Spleen (tissue), 11 donors: Measurements from ENCODE around the gene TMEM185A. TPM values are rescaled to one million over a fixed set of nuclear protein-coding genes. Genes with fewer than 3 reads are reported as not detected.
"Not testable (repeated sequence)": the region's sequence is repeated elsewhere in the genome, so short reads cannot be mapped to it uniquely, and the experiment has no call there.

Experiments used
- DNase-seq: peaks from one replicate; pipeline ENCODE4 v3.0.0-alpha.2; 2020
- H3K27ac ChIP-seq, 8 donors: fragments of 200-600 bp; sonication (generic) in 7 of 8; 1 replicate in 4 of 8; 2 replicates in 4 of 8; pipeline versions ENCODE4 v1.5.0 to v1.8.0; 2016 to 2021; ENCODE audit warnings: inconsistent platforms in 4 of 8, mild to moderate bottlenecking in 4 of 8, moderate library complexity in 1 of 8
- H3K27me3 ChIP-seq, 7 donors: fragments of 200-600 bp; sonication (generic) in 6 of 7; replicated peaks in 1 of 7; 1 replicate in 4 of 7; 2 replicates in 3 of 7; pipeline versions ENCODE4 v1.5.0 to v1.8.0; 2016 to 2021; ENCODE audit warnings: inconsistent platforms in 3 of 7, mild to moderate bottlenecking in 1 of 7
- H3K36me3 ChIP-seq, 6 donors: fragments of 200-600 bp; sonication (generic) in 5 of 6; 1 replicate in 4 of 6; 2 replicates in 2 of 6; pipeline versions ENCODE4 v1.5.0 to v1.8.0; 2016 to 2021; ENCODE audit warnings: inconsistent platforms in 2 of 6
- H3K4me1 ChIP-seq, 6 donors: fragments of 200-600 bp; sonication (generic) in 5 of 6; 1 replicate in 3 of 6; 2 replicates in 3 of 6; pipeline versions ENCODE4 v1.5.0 to v1.8.0; 2016 to 2021; ENCODE audit warnings: inconsistent platforms in 3 of 6
- H3K4me3 ChIP-seq, 8 donors: fragments of 200-600 bp; sonication (generic) in 7 of 8; 1 replicate in 4 of 8; 2 replicates in 4 of 8; pipeline versions ENCODE4 v1.5.0 to v1.8.0; 2016 to 2021; ENCODE audit warnings: inconsistent platforms in 4 of 8, mild to moderate bottlenecking in 4 of 8, moderate library complexity in 2 of 8
- H3K9me3 ChIP-seq, 8 donors: fragments of 200-600 bp; sonication (generic) in 7 of 8; 1 replicate in 4 of 8; 2 replicates in 4 of 8; pipeline versions ENCODE4 v1.5.0 to v1.8.0; 2016 to 2021; ENCODE audit warnings: inconsistent platforms in 4 of 8
- WGBS, 5 donors: extraction: QIAGEN DNeasy Blood & Tissue Kit in 3 of 5; methylation state at CpG; one replicate each; pipeline versions ENCODE4 v1.1.5 to v1.1.7; 2013 to 2018; 5-methylcytosine and 5-hydroxymethylcytosine counted together
- intact Hi-C: fragments of 100-400 bp; cut with DNase I; formaldehyde crosslinking; loops from one replicate; pipeline ENCODE4 v1.15.0; 2023; ENCODE audit warnings: low total_unique reads
- polyA plus RNA-seq, 3 donors: library from polyadenylated mRNA; stranded (reverse); fragments of 200-250 nt; gene quantifications; one replicate each; pipeline ENCODE4 v1.2.1, GENCODE V29; 2013
- total RNA-seq, 7 donors: library from RNA; depleted of rRNA in 3 of 7; stranded (reverse); fragments of >200 nt in 3 of 7; fragmentation: NEBNext Ultra II Directional in 4 of 7; extraction: Animal tissue kit (Norgen Biotek cat#: 25700) in 4 of 7; gene quantifications; one replicate each; pipeline versions ENCODE4 v1.1.0 to v1.2.1, GENCODE V29; 2016 to 2021
- donor health status: healthy with polysubstance abuse.
- donor health status: DM: no; HTN: no; CAD: no; lungs with moderate emphysema.
- donor health status: DM: no; HTN: no; CAD: no.
- donor health status: Bipolar disorder and iron deficiency.
- donor health status: healthy.
- donor health status: DM: no; HTN: no; CAD: no.
- donor health status: DM: yes; HTN: yes; CAD: no.

TMEM185A gene
- total and polyA plus RNA-seq, 10 donors: 11.3 to 48.3 (median 30.4) TPM

DNA sequence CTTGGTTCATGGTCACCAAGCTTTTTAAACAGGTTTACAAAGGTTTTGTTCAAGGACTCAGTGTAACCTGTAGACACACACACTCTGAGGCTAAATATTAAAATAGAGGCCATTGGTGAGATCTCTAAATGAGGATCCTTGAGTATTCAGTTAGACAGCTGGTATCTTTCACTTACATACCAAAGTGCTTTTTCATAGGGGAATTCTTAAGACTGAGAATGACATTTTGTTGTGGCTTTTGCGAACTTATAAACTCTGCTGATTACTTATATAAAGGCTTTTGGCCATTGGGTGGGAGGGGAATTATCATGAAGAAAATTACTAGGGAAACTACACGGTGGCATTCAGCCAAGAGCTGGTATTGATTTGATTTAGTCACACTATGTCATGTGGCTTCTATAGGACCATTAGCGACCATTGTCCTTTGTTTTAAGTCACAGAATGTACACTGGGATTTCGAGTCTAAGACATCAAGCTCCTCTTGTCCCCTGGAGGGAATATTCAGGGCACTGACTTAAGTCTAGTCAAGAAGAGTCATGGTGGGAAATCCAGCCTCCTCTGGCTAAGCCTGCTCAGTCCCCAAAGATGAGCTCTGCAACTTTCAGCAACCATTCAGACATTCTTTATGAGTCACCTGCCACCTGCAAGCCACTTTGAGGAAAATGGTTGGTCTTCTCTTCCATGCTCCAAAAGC is 80.2 kb downstream of the TMEM185A start:
- H3K36me3 ChIP-seq, H3K27ac ChIP-seq, H3K4me1 ChIP-seq, intact Hi-C loops, H3K4me3 ChIP-seq, DNase-seq, H3K27me3 ChIP-seq, H3K9me3 ChIP-seq: not testable (repeated sequence)
- no CpG with 5 or more reads among the region's 4 CpGs for WGBS, 5 donors

DNA sequence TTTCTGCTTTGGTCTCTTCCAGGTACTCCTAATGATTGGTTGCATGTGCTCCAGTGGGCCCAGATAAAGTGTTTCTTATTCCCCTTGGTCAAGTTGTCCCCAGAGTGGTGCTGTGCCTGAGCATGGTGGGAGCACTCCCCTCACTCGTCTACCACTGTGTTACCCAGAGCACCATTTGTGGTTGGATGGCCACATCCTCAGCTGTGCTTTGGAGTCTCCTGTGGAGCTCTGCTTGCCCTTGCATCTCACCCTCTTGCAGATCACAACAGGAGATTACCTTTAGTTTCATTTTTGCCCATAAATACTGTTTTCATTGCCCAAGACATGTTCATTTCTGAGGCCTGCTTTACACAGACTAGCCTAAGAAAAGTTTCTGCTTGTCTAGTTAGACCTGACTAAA is 81.1 kb downstream of the TMEM185A start:
- H3K27me3 ChIP-seq, H3K9me3 ChIP-seq, H3K27ac ChIP-seq, H3K4me3 ChIP-seq, intact Hi-C loops, DNase-seq, H3K4me1 ChIP-seq, H3K36me3 ChIP-seq: not testable (repeated sequence)
- 69 to 80% (median 73%) methylated on average over 1 of the region's 1 CpG; no CpG with 5 or more reads in 2 of the 5 donors for WGBS, 5 donors

DNA sequence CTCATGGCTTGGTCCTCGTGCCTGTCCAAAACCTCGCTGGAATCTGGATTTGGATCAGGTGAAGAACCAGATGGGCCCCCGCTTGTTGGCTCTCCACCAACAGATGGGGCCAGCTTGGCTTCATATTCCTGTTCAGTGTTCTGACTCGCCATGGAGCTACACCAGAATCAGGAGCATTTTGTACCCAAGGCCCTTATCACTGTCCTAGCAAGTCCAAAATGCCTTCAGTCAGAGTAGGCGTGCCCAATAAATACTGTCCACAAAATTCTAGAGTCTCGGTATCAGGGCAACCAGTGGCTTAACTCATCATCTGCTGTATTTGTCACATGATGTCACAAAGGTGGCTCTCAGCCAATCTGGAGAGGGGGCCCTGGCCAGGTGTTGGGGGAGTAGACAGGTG is 81.9 kb downstream of the TMEM185A start, which contains the start of gene HSFX3:
Gene HSFX3 (minus strand): TSS at position 224 of the 400 bp plus-strand sequence. CDS start 72 bp downstream, at position 152.
- H3K27me3 ChIP-seq, intact Hi-C loops, H3K4me1 ChIP-seq, DNase-seq, H3K27ac ChIP-seq, H3K9me3 ChIP-seq, H3K4me3 ChIP-seq: not testable (repeated sequence)
- peaks cover 0 to 14% (median 0%) of the 10 kb centered on the region in 6 donors for H3K36me3 ChIP-seq
- WGBS, 5 donors: 75 to 82% methylated on average over 1 of the region's 6 CpGs; no CpG with 5 or more reads in 3 of the 5 donors

DNA sequence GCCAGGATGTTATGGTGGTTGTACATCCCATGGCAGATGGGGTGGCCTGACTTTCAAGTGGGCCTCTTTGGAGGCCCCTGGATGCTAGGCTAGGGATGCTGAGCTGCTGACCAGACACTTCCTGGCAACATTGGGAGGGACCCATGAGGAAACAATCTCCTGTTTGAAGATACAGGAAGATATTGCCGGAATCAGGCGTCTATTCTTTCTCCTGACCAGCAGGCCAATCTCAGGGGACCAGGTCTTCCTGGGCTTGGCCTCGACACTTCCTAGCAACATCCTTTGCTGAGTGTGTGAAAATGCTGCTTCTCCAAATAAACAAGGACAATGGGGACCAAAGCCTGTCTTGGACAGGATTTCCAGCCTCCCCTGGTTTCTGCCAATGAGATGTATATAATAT is 83.8 kb downstream of the TMEM185A start:
- no CpG with 5 or more reads among the region's 3 CpGs for WGBS, 5 donors
- H3K27ac ChIP-seq, intact Hi-C loops, H3K27me3 ChIP-seq, DNase-seq, H3K4me1 ChIP-seq, H3K4me3 ChIP-seq, H3K9me3 ChIP-seq: not testable (repeated sequence)
- peaks cover 0 to 14% (median 0%) of the 10 kb centered on the region in 6 donors for H3K36me3 ChIP-seq

DNA sequence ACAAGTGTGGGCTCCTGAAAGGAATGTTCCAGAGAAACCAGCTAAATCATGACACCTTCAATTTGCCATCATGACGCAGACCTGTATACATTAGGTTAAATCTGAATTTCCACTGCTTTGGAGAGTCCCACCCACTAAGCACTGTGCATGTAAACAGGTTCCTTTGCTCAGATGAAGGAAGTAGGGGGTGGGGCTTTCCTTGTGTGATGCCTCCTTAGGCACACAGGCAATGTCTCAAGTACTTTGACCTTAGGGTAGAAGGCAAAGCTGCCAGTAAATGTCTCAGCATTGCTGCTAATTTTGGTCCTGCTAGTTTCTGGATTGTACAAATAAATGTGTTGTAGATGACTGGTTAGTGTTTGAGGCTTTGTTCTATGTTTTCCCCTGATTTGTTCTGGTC is 84.6 kb downstream of the TMEM185A start:
- intact Hi-C loops, H3K4me1 ChIP-seq, H3K27me3 ChIP-seq, H3K4me3 ChIP-seq, DNase-seq, H3K27ac ChIP-seq, H3K9me3 ChIP-seq: not testable (repeated sequence)
- peaks cover 0 to 14% (median 0%) of the 10 kb centered on the region in 6 donors for H3K36me3 ChIP-seq
- WGBS, 5 donors: 83 to 96% (median 87%) methylated on average over 1 of the region's 1 CpG; no CpG with 5 or more reads in 1 of the 5 donors

Other genes with a start within 250 kb of the TMEM185A start
- 100 to 1,000 TPM in 2 of 7 donors, 10 to 100 TPM in 5; 78.4 to 114 (median 94.2) TPM for gene IDS, start 126.5 kb downstream of the TMEM185A start, total RNA-seq
- gene IDS, start 126.5 kb downstream of the TMEM185A start, polyA plus RNA-seq: 10 to 100 TPM; 22.4 to 33.9 (median 24.0) TPM
- 10 to 100 TPM; 17.6 to 37.8 (median 24.1) TPM for gene EOLA1, start 90.8 kb downstream of the TMEM185A start, total RNA-seq
- 10 to 100 TPM; 23.8 to 32.0 (median 28.4) TPM for gene EOLA1, start 90.8 kb downstream of the TMEM185A start, polyA plus RNA-seq
- not detected for gene HSFX3, start 81.9 kb downstream of the TMEM185A start, total RNA-seq
- under 1 TPM in 1 of 3 donors, not detected in 2; 0.11 TPM for gene HSFX3, start 81.9 kb downstream of the TMEM185A start, polyA plus RNA-seq
- not detected for gene MAGEA9B, start 44.3 kb downstream of the TMEM185A start, total RNA-seq
- under 1 TPM in 1 of 3 donors, not detected in 2; 0.06 TPM for gene MAGEA9B, start 44.3 kb downstream of the TMEM185A start, polyA plus RNA-seq
- 1 to 10 TPM in 3 of 7 donors, under 1 TPM in 1, not detected in 3; 0.52 to 4.5 (median 1.3) TPM for gene HSFX2, start 36.5 kb downstream of the TMEM185A start, total RNA-seq
- gene HSFX2, start 36.5 kb downstream of the TMEM185A start, polyA plus RNA-seq: 1 to 10 TPM in 2 of 3 donors, under 1 TPM in 1; 0.49 to 1.3 (median 1.1) TPM
- not detected for gene MAGEA11, start 80.3 kb upstream of the TMEM185A start, total RNA-seq
- under 1 TPM; 0.03 to 0.07 (median 0.03) TPM for gene MAGEA11, start 80.3 kb upstream of the TMEM185A start, polyA plus RNA-seq
- gene HSFX1, start 142.3 kb upstream of the TMEM185A start, total RNA-seq: 1 to 10 TPM; 2.4 to 6.5 (median 3.7) TPM
- gene HSFX1, start 142.3 kb upstream of the TMEM185A start, polyA plus RNA-seq: 1 to 10 TPM in 1 of 3 donors, under 1 TPM in 2; 0.21 to 1.2 (median 0.24) TPM
- not detected for gene MAGEA9, start 150.1 kb upstream of the TMEM185A start, total RNA-seq
- not detected for gene MAGEA9, start 150.1 kb upstream of the TMEM185A start, polyA plus RNA-seq
- not detected for gene MAGEA8, start 249.4 kb upstream of the TMEM185A start, total RNA-seq
- not detected for gene MAGEA8, start 249.4 kb upstream of the TMEM185A start, polyA plus RNA-seq